Fibroblast of the aortic adventitia (primary cell): ENCODE data around the gene NMUR1. TPM values are rescaled to one million over a fixed set of nuclear protein-coding genes. Genes with fewer than 3 reads are reported as not detected.
A peak's percentile ranks its signal among the peaks of the same experiment; 100 is the strongest.

Source experiments
- DNase-seq: peaks from one replicate; pipeline ENCODE4 v3.0.0-alpha.2; 2010; ENCODE audit warnings: low read depth
- H3K4me3 ChIP-seq: 2 replicates; pipeline ENCODE4 v1.5.1; 2011; ENCODE audit warnings: low read depth, mild to moderate bottlenecking, control low read depth, low read length, moderate library complexity
- CTCF ChIP-seq: IDR thresholded peaks from 2 replicates; pipeline ENCODE4 v1.5.1; 2011; ENCODE audit warnings: mild to moderate bottlenecking, low read length, control low read depth, inconsistent platforms; ENCODE audit not compliant: insufficient read depth
- small RNA-seq: library from RNA; depleted of rRNA; stranded (forward); fragments of <200 nt; gene quantifications from one replicate; pipeline ENCODE3, GENCODE V24; 2012
- total RNA-seq: library from RNA; depleted of rRNA; stranded (reverse); fragments of >200 nt; gene quantifications from 2 replicates; pipeline ENCODE4 v1.2.3, GENCODE V29; 2012; ENCODE audit warnings: low replicate concordance

Gene NMUR1
- total RNA-seq, 1 donor, result not detected

GRCh38 chr2:231483398-231484329, 46.6 kb downstream of the NMUR1 start:
- H3K4me3 ChIP-seq, result peak overlapping the region; percentile 65
- TF ChIP-seq CTCF, result no peak
- DNase-seq, result peak; percentile 34

- DNase-seq, result peak; percentile 58
- peak; percentile 93 for TF ChIP-seq CTCF
- H3K4me3 ChIP-seq, result peak overlapping the region; percentile 65
Measured at GRCh38 chr2:231482806-231483391, 47.3 kb downstream of the NMUR1 start.

DNA sequence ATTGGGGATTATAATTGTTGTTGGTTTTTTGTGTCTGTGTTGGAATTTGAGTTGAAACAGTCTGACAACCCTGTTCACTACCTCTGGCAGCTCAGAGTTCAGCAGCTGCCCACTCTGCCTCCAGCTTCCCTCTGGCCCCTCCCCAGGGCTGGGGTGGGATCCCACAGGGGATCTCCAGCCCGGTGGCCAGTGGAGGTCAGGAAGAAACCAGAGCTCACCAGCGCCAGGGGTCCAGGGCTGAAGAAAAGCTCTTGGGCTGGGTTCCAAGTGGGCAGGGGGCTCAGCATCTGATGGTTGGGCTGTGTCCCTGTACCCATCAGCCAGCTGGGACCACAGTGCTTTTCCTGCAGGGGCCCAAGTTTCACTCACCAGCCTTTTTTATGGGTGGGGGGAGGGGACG, 49.5 kb downstream of the NMUR1 start:
- DNase-seq, result no peak
- H3K4me3 ChIP-seq, result no peak overlapping the region
- TF ChIP-seq CTCF, result no peak

DNA sequence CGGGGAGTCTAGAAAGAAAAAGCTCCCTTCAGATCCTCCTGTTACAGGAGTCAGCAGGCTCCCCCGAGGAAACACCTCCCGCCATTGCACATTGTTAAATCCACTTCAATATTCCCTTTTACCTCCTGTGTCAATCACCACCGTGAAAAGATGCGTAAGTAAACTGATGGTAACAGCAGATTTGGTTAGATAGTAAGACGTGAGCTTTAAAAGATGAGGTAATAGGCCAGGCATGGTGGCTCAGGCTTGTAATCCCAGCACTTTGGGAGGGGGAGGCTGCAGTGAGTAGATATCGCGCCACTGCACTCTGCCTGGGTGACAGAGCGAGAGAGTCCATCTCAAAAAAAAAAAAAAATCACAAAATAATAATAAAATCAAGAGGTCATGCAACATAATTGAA, 50.8 kb downstream of the NMUR1 start:
- no peak overlapping the region for H3K4me3 ChIP-seq
- no peak for DNase-seq
- no peak for TF ChIP-seq CTCF

- DNase-seq, result no peak
- TF ChIP-seq CTCF, result no peak
- no peak overlapping the region for H3K4me3 ChIP-seq
Measured at GRCh38 chr2:231476920-231477319, 53.3 kb downstream of the NMUR1 start.

GRCh38 chr2:231475965-231476364, 54.3 kb downstream of the NMUR1 start:
- TF ChIP-seq CTCF, result no peak
- no peak overlapping the region for H3K4me3 ChIP-seq

More at GRCh38 chr2:231475965-231476364, 54.3 kb downstream of the NMUR1 start:
- DNase-seq, result no peak

Small RNAs within 50 kb of the gene (small RNA-seq; reads per million reads assigned to genes)
- gene RNU2-22P, result 2.4 reads per million, percentile 75 among the genes with 10 or more reads in this experiment

Other genes starting within 250 kb of the NMUR1 start
- gene B3GNT7, start 134.7 kb downstream of the NMUR1 start, total RNA-seq, result 0.27 and 0.98 TPM in 2 replicates
- 167 and 437 TPM in 2 replicates for gene NCL, start 66.0 kb downstream of the NMUR1 start, total RNA-seq
- not detected in 2 replicates for gene TEX44, start 62.4 kb upstream of the NMUR1 start, total RNA-seq
- 893 and 2,614 TPM in 2 replicates for gene PTMA, start 178.1 kb upstream of the NMUR1 start, total RNA-seq